Measurements from ENCODE around the gene ANKRD2.

- TF ChIP-seq POLR2AphosphoS5 (IDR thresholded peaks at IDR 0.05; ENCODE audit: low read length) (no peak), ZNF592 (IDR thresholded peaks at IDR 0.05) (no peak), ASH2L (IDR thresholded peaks at IDR 0.05; ENCODE audit: borderline replicate concordance, low read depth) (no peak), BHLHE40 (IDR thresholded peaks at IDR 0.05; ENCODE audit: borderline replicate concordance in 1 of 2, low read depth in 2 of 2, low read length in 1 of 2) (no peak), CHD2 (IDR thresholded peaks at IDR 0.05; ENCODE audit: borderline replicate concordance, low read depth, low read length) (no peak), TARDBP (IDR thresholded peaks at IDR 0.05; ENCODE audit: borderline replicate concordance) (no peak), KLF5 (IDR thresholded peaks at IDR 0.05; ENCODE audit: partially characterized antibody) (no peak), RAD21 (IDR thresholded peaks at IDR 0.05; ENCODE audit: insufficient read depth, low read depth, low read length) (no peak), KDM1A (IDR thresholded peaks at IDR 0.05; ENCODE audit: borderline replicate concordance) (no peak), MYC (IDR thresholded peaks at IDR 0.05; ENCODE audit: insufficient read depth, insufficient read length, insufficient replicate concordance, low read length, severe bottlenecking) (no peak)
- TF ChIP-seq, protein P1, sequence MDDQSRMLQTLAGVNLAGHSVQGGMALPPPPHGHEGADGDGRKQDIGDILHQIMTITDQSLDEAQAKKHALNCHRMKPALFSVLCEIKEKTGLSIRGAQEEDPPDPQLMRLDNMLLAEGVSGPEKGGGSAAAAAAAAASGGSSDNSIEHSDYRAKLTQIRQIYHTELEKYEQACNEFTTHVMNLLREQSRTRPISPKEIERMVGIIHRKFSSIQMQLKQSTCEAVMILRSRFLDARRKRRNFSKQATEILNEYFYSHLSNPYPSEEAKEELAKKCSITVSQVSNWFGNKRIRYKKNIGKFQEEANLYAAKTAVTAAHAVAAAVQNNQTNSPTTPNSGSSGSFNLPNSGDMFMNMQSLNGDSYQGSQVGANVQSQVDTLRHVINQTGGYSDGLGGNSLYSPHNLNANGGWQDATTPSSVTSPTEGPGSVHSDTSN (IDR thresholded peaks at IDR 0.05; ENCODE audit: insufficient replicate concordance, low read depth, low read length) = no peak
- TF ChIP-seq, protein P2, sequence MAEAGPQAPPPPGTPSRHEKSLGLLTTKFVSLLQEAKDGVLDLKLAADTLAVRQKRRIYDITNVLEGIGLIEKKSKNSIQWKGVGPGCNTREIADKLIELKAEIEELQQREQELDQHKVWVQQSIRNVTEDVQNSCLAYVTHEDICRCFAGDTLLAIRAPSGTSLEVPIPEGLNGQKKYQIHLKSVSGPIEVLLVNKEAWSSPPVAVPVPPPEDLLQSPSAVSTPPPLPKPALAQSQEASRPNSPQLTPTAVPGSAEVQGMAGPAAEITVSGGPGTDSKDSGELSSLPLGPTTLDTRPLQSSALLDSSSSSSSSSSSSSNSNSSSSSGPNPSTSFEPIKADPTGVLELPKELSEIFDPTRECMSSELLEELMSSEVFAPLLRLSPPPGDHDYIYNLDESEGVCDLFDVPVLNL (IDR thresholded peaks at IDR 0.05; ENCODE audit: low read depth, low read length) = no peak
- TF ChIP-seq, protein P3, sequence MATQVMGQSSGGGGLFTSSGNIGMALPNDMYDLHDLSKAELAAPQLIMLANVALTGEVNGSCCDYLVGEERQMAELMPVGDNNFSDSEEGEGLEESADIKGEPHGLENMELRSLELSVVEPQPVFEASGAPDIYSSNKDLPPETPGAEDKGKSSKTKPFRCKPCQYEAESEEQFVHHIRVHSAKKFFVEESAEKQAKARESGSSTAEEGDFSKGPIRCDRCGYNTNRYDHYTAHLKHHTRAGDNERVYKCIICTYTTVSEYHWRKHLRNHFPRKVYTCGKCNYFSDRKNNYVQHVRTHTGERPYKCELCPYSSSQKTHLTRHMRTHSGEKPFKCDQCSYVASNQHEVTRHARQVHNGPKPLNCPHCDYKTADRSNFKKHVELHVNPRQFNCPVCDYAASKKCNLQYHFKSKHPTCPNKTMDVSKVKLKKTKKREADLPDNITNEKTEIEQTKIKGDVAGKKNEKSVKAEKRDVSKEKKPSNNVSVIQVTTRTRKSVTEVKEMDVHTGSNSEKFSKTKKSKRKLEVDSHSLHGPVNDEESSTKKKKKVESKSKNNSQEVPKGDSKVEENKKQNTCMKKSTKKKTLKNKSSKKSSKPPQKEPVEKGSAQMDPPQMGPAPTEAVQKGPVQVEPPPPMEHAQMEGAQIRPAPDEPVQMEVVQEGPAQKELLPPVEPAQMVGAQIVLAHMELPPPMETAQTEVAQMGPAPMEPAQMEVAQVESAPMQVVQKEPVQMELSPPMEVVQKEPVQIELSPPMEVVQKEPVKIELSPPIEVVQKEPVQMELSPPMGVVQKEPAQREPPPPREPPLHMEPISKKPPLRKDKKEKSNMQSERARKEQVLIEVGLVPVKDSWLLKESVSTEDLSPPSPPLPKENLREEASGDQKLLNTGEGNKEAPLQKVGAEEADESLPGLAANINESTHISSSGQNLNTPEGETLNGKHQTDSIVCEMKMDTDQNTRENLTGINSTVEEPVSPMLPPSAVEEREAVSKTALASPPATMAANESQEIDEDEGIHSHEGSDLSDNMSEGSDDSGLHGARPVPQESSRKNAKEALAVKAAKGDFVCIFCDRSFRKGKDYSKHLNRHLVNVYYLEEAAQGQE (IDR thresholded peaks at IDR 0.05; ENCODE audit: low read depth, low read length) = no peak
These were observed 12.3 kb downstream of the ANKRD2 start for GRCh38 chr10:97584798-97585438.

Measured in GM12878 (cell line).